ENCODE data around the gene PRTFDC1. TPM values are rescaled to one million over a fixed set of nuclear protein-coding genes. Genes with fewer than 3 reads are reported as not detected.

The PRTFDC1 gene
- total and polyA plus RNA-seq, 2 donors (not counting 3 experiments of a cell fraction or from before 2014, with no cell fraction given): 22.0 to 27.0 TPM

GRCh38 chr10:24917979-24918378 is 34.4 kb downstream of the PRTFDC1 start:
- Histone ChIP-seq H2AFZ (ENCODE audit: low read depth, low read length) (no peak overlapping the region), H3K36me3 (ENCODE audit: control insufficient read depth in 2 of 2, extremely low read depth in 1 of 2, insufficient read depth in 2 of 2, low read length in 2 of 2) (no peaks in the 10 kb centered on the region), H3K4me2 (ENCODE audit: insufficient read depth, low read length) (no peak overlapping the region), H3K9me1 (replicated peaks; ENCODE audit: control insufficient read depth, extremely low read depth, insufficient read depth, low read length) (no peaks in the 10 kb centered on the region), H4K20me1 (replicated peaks; ENCODE audit: control insufficient read depth, extremely low read depth, insufficient read depth, low read length) (no peaks in the 10 kb centered on the region), H3K9me3 (replicated peaks; ENCODE audit: control insufficient read depth, insufficient read depth, low read length) (no peaks in the 10 kb centered on the region), H3K4me1 (ENCODE audit: control insufficient read depth, extremely low read depth, insufficient read depth, low read length) (peaks cover 14% of the 10 kb centered on the region), H3K79me2 (ENCODE audit: control insufficient read depth, insufficient read depth, low read length) (no peaks in the 10 kb centered on the region), H3K9ac (replicated peaks; ENCODE audit: extremely low read depth, insufficient read depth, low read length) (no peak overlapping the region), H3K27ac (ENCODE audit: insufficient read depth, low read depth, low read length) (no peak overlapping the region), H3K27me3 (ENCODE audit: control insufficient read depth in 2 of 2, insufficient read depth in 2 of 2, low read length in 2 of 2) (no peaks in the 10 kb centered on the region), H3K4me3 (replicated peaks in 1 of 3; ENCODE audit: insufficient read depth in 1 of 3, low read depth in 1 of 3, low read length in 3 of 3) (no peak overlapping the region)
- ChIA-PET CTCF (no interaction called here), POLR2A (no interaction called here)
- TF ChIP-seq GATA2 (IDR thresholded peaks at IDR 0.05; ENCODE audit: insufficient read depth, insufficient read length, low read depth, low read length): no peak
- no peak for TF ChIP-seq MYC (IDR thresholded peaks at IDR 0.05; ENCODE audit: low read depth, low read length)
- no peak for TF ChIP-seq POLR2AphosphoS5 (IDR thresholded peaks at IDR 0.05; ENCODE audit: insufficient read depth, low read depth, low read length)
- TF ChIP-seq MAX (IDR thresholded peaks at IDR 0.05; ENCODE audit: insufficient read depth, insufficient read length): no peak
- no peak for TF ChIP-seq EZH2 (IDR thresholded peaks at IDR 0.05; ENCODE audit: borderline replicate concordance, low read depth, low read length, severe bottlenecking)
- no peak for TF ChIP-seq JUN (IDR thresholded peaks at IDR 0.05; ENCODE audit: borderline replicate concordance, insufficient read depth, insufficient read length, low read depth)
- no peak for TF ChIP-seq POLR2A (IDR thresholded peaks at IDR 0.05; ENCODE audit: low read depth, low read length)
- no TSS peak for BruUV-seq (replicated peaks)
- dilution Hi-C loops (cut with MboI; ENCODE audit: extremely low pct_ligation_motif_present, low sequenced_read_pairs): no loop called here
- DNase-seq (ENCODE audit: low read depth, low spot score) (no peak), FAIRE-seq (no peak)
- intact Hi-C loops (cut with micrococcal nuclease): no loop called here

GRCh38 chr10:24917493-24917892 is 34.9 kb downstream of the PRTFDC1 start:
- CTCF ChIA-PET: no interaction called here
- H3K9me3 ChIP-seq (replicated peaks; ENCODE audit: control insufficient read depth, insufficient read depth, low read length): no peaks in the 10 kb centered on the region
- no peak overlapping the region for H3K4me3 ChIP-seq (replicated peaks in 1 of 3; ENCODE audit: insufficient read depth in 1 of 3, low read depth in 1 of 3, low read length in 3 of 3)
- no peaks in the 10 kb centered on the region for H3K27me3 ChIP-seq (ENCODE audit: control insufficient read depth in 2 of 2, insufficient read depth in 2 of 2, low read length in 2 of 2)
- no peak overlapping the region for H3K9ac ChIP-seq (replicated peaks; ENCODE audit: extremely low read depth, insufficient read depth, low read length)
- no peak overlapping the region for H2AFZ ChIP-seq (ENCODE audit: low read depth, low read length)
- BruUV-seq (replicated peaks): no TSS peak
- dilution Hi-C loops (cut with MboI; ENCODE audit: extremely low pct_ligation_motif_present, low sequenced_read_pairs): no loop called here
- H4K20me1 ChIP-seq (replicated peaks; ENCODE audit: control insufficient read depth, extremely low read depth, insufficient read depth, low read length): no peaks in the 10 kb centered on the region
- no peak for FAIRE-seq
- H3K79me2 ChIP-seq (ENCODE audit: control insufficient read depth, insufficient read depth, low read length): no peaks in the 10 kb centered on the region
- intact Hi-C loops (cut with micrococcal nuclease): no loop called here
- H3K4me1 ChIP-seq (ENCODE audit: control insufficient read depth, extremely low read depth, insufficient read depth, low read length): peaks cover 14% of the 10 kb centered on the region
- no peak overlapping the region for H3K4me2 ChIP-seq (ENCODE audit: insufficient read depth, low read length)
- no peak overlapping the region for H3K27ac ChIP-seq (ENCODE audit: insufficient read depth, low read depth, low read length)
- no peaks in the 10 kb centered on the region for H3K36me3 ChIP-seq (ENCODE audit: control insufficient read depth in 2 of 2, extremely low read depth in 1 of 2, insufficient read depth in 2 of 2, low read length in 2 of 2)
- TF ChIP-seq GATA2 (IDR thresholded peaks at IDR 0.05; ENCODE audit: insufficient read depth, insufficient read length, low read depth, low read length) (no peak), EZH2 (IDR thresholded peaks at IDR 0.05; ENCODE audit: borderline replicate concordance, low read depth, low read length, severe bottlenecking) (no peak), JUN (IDR thresholded peaks at IDR 0.05; ENCODE audit: borderline replicate concordance, insufficient read depth, insufficient read length, low read depth) (no peak), MAX (IDR thresholded peaks at IDR 0.05; ENCODE audit: insufficient read depth, insufficient read length) (no peak), CTCF (IDR thresholded peaks at IDR 0.05; ENCODE audit: extremely low read depth in 1 of 2, insufficient read depth in 1 of 2, low read depth in 1 of 2, low read length in 2 of 2) (no peak), MYC (IDR thresholded peaks at IDR 0.05; ENCODE audit: low read depth, low read length) (no peak), POLR2AphosphoS5 (IDR thresholded peaks at IDR 0.05; ENCODE audit: insufficient read depth, low read depth, low read length) (no peak), FOS (IDR thresholded peaks at IDR 0.05; ENCODE audit: borderline replicate concordance, insufficient read depth, low read length) (no peak), POLR2A (IDR thresholded peaks at IDR 0.05; ENCODE audit: low read depth, low read length) (no peak)
- no peak for DNase-seq (ENCODE audit: low read depth, low spot score)
- H3K9me1 ChIP-seq (replicated peaks; ENCODE audit: control insufficient read depth, extremely low read depth, insufficient read depth, low read length): no peaks in the 10 kb centered on the region
- POLR2A ChIA-PET: no interaction called here

All from endothelial cell of umbilical vein (primary cell).